AG09319 (cell line): ENCODE data around the gene SRPRA.

ENCODE experiments used
- DNase-seq: peaks from one replicate; pipeline ENCODE4 v3.0.0-alpha.2; 2010; ENCODE audit warnings: low read depth; ENCODE audit errors: extremely low read depth
- CTCF ChIP-seq: IDR thresholded peaks from 2 replicates; pipeline ENCODE4 v1.5.1; 2011; ENCODE audit warnings: low read depth, mild to moderate bottlenecking, inconsistent platforms, low read length, moderate library complexity

SRPRA gene

GRCh38 chr11:126282361-126282735 is 13.7 kb upstream of the SRPRA start:
- no peak for TF ChIP-seq CTCF
- no peak for DNase-seq

- TF ChIP-seq CTCF: no peak
- DNase-seq: no peak
Measured at GRCh38 chr11:126281666-126282175, 13.0 kb upstream of the SRPRA start.

- no peak for DNase-seq
- no peak for TF ChIP-seq CTCF
Measured at GRCh38 chr11:126281245-126281644, 12.6 kb upstream of the SRPRA start.

- no peak for TF ChIP-seq CTCF
Measured at GRCh38 chr11:126280595-126280994, 11.9 kb upstream of the SRPRA start.

GRCh38 chr11:126279191-126279590 is 10.5 kb upstream of the SRPRA start:
- no peak for TF ChIP-seq CTCF
- no peak for DNase-seq

More at GRCh38 chr11:126280595-126280994, 11.9 kb upstream of the SRPRA start:
- no peak for DNase-seq

- DNase-seq: no peak
- TF ChIP-seq CTCF: no peak
Measured at GRCh38 chr11:126277780-126278179, 9.1 kb upstream of the SRPRA start.

GRCh38 chr11:126277322-126277721 is 8.6 kb upstream of the SRPRA start:
- TF ChIP-seq CTCF: no peak
- DNase-seq: no peak
